Retinal pigment epithelial cell (primary cell): ENCODE measurements around the gene PDE4D.

Experiments
- DNase-seq: peaks from one replicate; pipeline ENCODE4 v3.0.0-alpha.2; 2010; ENCODE audit warnings: low read depth
- H3K4me3 ChIP-seq: 2 replicates; pipeline ENCODE4 v1.5.1; 2011; ENCODE audit warnings: mild to moderate bottlenecking, low read length, control low read depth, moderate library complexity
- TF ChIP-seq, protein P1 (sequence below): conservative IDR thresholded peaks from 2 replicates; pipeline ENCODE4 v1.5.1; 2011; ENCODE audit warnings: low read depth, low read length, control low read depth, inconsistent platforms

PDE4D gene

DNA sequence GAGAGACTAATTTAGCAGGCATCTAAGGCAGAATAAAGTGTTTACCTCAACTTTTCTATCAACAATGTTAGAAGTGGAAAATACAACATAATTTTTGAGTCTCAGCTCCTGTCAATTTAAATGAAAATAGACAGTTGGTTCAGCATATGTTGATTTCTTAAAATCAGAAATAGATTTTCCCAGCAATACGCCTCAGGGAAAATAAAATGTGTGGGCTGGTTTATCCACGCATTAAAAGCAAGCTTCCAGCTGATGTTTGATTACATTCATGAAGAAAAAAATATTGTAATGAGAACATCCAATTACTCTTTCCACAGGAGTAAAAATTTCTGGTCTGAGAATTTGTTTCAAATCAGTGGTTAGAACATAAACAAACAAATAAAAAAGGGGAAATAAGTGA is 166.3 kb downstream of the PDE4D start:
- no peak for DNase-seq

DNA sequence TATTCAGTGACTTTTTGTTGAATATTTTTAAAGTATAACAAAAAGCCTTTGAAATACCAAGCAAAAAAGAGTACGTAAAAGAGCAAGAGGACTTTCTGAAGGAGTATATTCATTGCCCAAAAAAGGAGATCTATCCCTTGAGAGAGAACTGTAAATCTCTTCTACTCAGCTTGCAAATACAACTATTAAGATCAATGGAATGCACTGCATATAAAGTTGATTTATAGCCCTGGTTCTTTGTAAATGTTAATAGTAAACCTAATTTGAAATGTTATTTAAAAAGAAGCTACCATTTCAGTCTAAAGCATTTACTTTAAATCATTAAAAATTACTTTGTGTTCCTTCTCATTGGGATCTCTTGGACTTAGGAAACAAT is 168.1 kb downstream of the PDE4D start:
- no peak for DNase-seq
- TF ChIP-seq, protein P1, sequence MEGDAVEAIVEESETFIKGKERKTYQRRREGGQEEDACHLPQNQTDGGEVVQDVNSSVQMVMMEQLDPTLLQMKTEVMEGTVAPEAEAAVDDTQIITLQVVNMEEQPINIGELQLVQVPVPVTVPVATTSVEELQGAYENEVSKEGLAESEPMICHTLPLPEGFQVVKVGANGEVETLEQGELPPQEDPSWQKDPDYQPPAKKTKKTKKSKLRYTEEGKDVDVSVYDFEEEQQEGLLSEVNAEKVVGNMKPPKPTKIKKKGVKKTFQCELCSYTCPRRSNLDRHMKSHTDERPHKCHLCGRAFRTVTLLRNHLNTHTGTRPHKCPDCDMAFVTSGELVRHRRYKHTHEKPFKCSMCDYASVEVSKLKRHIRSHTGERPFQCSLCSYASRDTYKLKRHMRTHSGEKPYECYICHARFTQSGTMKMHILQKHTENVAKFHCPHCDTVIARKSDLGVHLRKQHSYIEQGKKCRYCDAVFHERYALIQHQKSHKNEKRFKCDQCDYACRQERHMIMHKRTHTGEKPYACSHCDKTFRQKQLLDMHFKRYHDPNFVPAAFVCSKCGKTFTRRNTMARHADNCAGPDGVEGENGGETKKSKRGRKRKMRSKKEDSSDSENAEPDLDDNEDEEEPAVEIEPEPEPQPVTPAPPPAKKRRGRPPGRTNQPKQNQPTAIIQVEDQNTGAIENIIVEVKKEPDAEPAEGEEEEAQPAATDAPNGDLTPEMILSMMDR, result no peak
- H3K4me3 ChIP-seq, result no peak overlapping the region

More for the DNA sequence above, 166.3 kb downstream of the PDE4D start:
- no peak overlapping the region for H3K4me3 ChIP-seq
- TF ChIP-seq, protein P1, result no peak

DNA sequence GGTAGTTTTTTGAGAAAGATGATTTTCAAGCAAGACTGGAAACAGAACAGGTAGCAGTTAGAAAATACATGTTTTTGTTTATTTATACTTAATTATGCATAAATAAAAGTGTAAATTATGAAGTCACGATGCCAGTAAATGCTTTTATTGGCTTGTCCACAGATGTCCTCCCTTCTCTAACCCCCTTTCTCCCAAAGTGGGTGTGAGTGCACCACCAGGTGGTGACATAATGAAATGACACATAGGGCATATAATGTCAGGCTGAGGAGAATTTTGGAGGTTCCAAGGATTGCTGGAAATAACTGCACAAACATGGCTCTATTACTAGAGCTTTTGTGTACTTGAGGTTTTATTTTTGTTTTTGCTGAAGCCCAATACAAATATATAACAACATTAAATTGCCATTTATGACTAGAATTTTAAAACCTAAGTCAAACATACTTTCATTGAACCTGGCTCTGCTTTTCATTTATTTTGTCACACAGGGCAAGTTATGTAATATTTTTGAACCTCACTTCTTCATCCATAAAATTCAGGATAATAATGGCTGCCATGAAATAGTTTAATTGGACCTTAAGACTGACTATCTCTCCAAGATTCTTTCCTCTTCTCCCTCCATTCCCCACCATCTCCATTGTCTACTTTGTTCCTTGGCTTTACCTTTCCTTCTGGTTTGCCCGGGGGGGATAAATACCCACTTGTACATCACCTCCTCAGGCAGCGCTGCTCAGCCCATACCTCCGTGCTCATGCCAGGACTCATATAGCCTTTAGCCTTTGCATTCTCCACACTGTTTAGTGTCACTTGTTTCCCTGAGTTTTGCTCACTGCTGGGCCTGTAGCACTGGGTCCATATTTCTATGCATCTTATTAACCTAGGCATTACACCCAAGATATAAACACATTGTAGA is 168.8 kb downstream of the PDE4D start:
- no peak for DNase-seq
- H3K4me3 ChIP-seq, result no peak overlapping the region
- TF ChIP-seq, protein P1, result peak; percentile 80

DNA sequence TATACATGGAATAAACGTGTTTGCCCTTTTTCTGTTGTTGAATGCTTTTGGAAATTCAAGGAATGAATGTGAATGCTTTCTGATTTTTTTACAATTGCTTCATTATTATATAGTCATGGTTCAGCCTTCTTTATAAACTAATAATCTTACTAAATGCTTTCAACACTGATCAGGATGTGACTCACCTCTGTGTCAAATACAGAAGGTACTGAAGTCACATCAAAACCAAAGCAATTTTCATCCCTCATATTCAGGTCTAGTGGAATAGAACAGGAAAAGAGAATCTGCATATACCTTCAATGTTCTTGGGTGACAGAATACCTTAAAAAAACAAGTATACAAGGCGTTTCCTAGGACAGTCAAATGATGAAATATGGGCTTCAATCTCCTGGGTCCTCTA is 170.7 kb downstream of the PDE4D start:
- TF ChIP-seq, protein P1, result no peak
- no peak overlapping the region for H3K4me3 ChIP-seq
- no peak for DNase-seq

GRCh38 chr5:59721741-59722140 is 171.8 kb downstream of the PDE4D start:
- H3K4me3 ChIP-seq, result no peak overlapping the region
- TF ChIP-seq, protein P1, result no peak
- no peak for DNase-seq

- H3K4me3 ChIP-seq, result no peak overlapping the region
- TF ChIP-seq, protein P1, result no peak
- DNase-seq, result no peak
Observed at GRCh38 chr5:59720063-59720462, 173.5 kb downstream of the PDE4D start.

DNA sequence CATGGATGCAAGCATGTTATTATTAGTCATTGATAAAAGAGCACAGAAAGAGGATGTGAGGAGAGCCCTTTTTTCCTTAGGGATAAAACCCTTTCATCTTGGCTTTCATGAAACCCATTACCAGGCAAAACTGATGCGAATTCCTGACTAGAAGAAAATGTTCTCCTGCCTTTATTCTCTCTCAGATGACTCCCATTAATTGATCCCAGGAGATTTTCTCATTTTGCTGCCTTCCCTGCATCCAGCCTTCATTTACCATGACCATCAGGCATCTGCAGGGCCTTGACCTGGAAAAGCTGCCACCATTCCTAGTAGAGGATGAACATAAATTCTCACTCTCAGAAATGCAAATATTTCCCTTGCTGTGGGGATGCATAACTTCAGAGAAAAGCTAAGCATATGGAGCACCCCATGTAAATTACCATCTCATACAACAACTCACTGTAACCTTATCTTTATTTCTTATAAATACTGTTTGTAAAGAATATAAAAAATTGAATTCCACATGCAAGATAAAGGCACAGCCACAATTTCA is 176.5 kb downstream of the PDE4D start:
- no peak for DNase-seq
- no peak overlapping the region for H3K4me3 ChIP-seq
- TF ChIP-seq, protein P1, result no peak
